ENCODE results near the gene CYP4V2. TPM values are rescaled to one million over a fixed set of nuclear protein-coding genes. Genes with fewer than 3 reads are reported as not detected.
A peak's percentile ranks its signal among the peaks of the same experiment; 100 is the strongest.
"Not testable (repeated sequence)": the region's sequence is repeated elsewhere in the genome, so short reads cannot be mapped to it uniquely, and the experiment has no call there.

Gene CYP4V2
- total RNA-seq, 1 donor from 2014 or later = 8.7 TPM

DNA sequence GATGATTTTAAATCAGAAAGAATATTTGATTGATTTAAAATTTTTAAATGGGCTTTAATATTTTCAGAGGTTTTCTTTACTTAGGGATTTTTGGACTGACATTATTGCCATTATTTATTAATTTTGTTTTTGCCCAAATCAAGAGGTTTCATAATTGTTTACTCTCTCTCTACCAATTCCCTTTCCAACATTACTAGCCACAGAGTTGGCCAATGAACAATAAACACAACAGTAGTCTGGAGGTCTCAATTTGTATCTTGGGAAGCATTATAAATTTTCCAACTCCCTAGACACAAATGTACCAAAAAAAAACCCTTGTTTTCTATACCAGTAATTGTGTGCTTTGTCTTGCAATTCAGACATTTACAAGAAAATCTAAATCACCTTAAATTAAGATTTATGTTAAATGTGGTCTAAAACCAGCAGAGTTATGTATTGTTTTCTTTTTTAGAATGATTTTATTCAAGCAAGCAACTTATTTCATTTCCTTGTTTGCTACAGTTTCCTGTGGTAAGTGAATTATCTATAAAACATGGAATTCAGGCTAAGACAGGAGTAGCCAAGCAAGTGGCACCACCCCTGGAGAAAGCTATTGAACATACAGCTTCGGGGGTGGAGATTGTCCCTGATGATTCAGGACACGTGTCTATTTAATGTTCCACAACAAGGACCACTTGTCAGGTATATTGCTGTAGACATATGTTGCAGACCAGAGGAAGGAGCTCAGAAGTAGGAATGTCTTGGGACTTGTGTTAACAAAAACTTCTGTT lies 36.6 kb downstream of the CYP4V2 start:
- intact Hi-C loops (cut with micrococcal nuclease) = no loop called here
- Mint-ChIP-seq H3K27ac (no peak overlapping the region), H3K9me3 (peaks cover 12% of the 10 kb centered on the region), H3K4me1 (no peaks in the 10 kb centered on the region), H3K4me3 (no peak overlapping the region), H3K36me3 (ENCODE audit: low read depth) (no peaks in the 10 kb centered on the region), H3K27me3 (no peaks in the 10 kb centered on the region)
- no peak for DNase-seq

DNA sequence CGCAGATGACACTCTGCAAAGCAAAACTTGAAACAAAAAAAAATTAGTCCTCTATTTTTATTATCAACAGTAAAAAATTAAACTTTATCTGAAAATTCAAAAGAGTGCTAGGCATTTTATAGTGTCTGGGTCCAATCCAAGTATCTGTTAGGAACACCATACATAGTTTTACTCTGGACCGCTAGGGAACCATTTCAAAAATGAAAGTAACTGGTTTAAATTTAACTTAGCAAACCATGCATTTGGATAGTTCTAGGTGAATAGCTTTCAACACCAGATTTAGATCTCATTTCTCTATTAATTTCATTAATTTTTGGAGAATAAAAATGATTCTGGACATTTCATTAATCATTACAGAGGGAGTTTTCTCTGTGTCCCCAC lies 37.1 kb downstream of the CYP4V2 start:
- H3K36me3 Mint-ChIP-seq (ENCODE audit: low read depth) = no peaks in the 10 kb centered on the region
- peaks cover 12% of the 10 kb centered on the region for H3K9me3 Mint-ChIP-seq
- no peak overlapping the region for H3K4me3 Mint-ChIP-seq
- H3K27me3 Mint-ChIP-seq = no peaks in the 10 kb centered on the region
- H3K4me1 Mint-ChIP-seq = no peaks in the 10 kb centered on the region
- no peak for DNase-seq
- no peak overlapping the region for H3K27ac Mint-ChIP-seq
- intact Hi-C loops (cut with micrococcal nuclease) = no loop called here

- no peaks in the 10 kb centered on the region for H3K27me3 Mint-ChIP-seq
Measured at GRCh38 chr4:186234367-186234766, 43.0 kb downstream of the CYP4V2 start.

DNA sequence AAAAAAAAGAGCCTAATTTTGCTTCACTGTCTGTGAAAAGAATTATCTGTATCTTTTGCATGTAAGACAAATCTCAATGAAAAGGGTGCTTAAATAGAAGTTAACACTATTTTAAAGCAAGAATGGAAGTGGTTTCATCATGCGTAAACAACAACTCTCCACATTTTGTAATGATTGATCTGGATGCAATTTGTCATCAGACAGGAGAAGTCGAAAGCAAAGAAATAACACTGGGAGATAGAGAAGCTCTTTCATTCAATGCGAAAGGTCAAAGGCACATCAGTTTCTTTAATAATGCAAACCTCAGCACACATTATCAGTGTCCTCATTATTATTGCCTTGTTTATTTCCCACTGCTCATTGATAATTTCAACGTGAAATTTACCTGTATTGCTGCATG lies 44.8 kb downstream of the CYP4V2 start:
- H3K9me3 Mint-ChIP-seq = no peaks in the 10 kb centered on the region
- no peaks in the 10 kb centered on the region for H3K4me1 Mint-ChIP-seq
- H3K36me3 Mint-ChIP-seq (ENCODE audit: low read depth) = no peaks in the 10 kb centered on the region
- DNase-seq = no peak
- no peak overlapping the region for H3K4me3 Mint-ChIP-seq
- intact Hi-C loops (cut with micrococcal nuclease) = no loop called here
- no peak overlapping the region for H3K27ac Mint-ChIP-seq
- H3K27me3 Mint-ChIP-seq = no peaks in the 10 kb centered on the region

More at GRCh38 chr4:186234367-186234766, 43.0 kb downstream of the CYP4V2 start:
- intact Hi-C loops (cut with micrococcal nuclease) = no loop called here
- H3K4me3 Mint-ChIP-seq = no peak overlapping the region
- no peaks in the 10 kb centered on the region for H3K9me3 Mint-ChIP-seq
- H3K4me1 Mint-ChIP-seq = no peaks in the 10 kb centered on the region
- H3K27ac Mint-ChIP-seq = no peak overlapping the region
- peak; percentile 11 for DNase-seq
- no peaks in the 10 kb centered on the region for H3K36me3 Mint-ChIP-seq (ENCODE audit: low read depth)

- H3K36me3 Mint-ChIP-seq (ENCODE audit: low read depth) = no peaks in the 10 kb centered on the region
- no peaks in the 10 kb centered on the region for H3K9me3 Mint-ChIP-seq
- H3K27me3 Mint-ChIP-seq = no peaks in the 10 kb centered on the region
- H3K27ac Mint-ChIP-seq = no peak overlapping the region
- intact Hi-C loops (cut with micrococcal nuclease) = no loop called here
- no peak overlapping the region for H3K4me3 Mint-ChIP-seq
- no peaks in the 10 kb centered on the region for H3K4me1 Mint-ChIP-seq
- no peak for DNase-seq
Measured at GRCh38 chr4:186240452-186240847, 49.1 kb downstream of the CYP4V2 start.

DNA sequence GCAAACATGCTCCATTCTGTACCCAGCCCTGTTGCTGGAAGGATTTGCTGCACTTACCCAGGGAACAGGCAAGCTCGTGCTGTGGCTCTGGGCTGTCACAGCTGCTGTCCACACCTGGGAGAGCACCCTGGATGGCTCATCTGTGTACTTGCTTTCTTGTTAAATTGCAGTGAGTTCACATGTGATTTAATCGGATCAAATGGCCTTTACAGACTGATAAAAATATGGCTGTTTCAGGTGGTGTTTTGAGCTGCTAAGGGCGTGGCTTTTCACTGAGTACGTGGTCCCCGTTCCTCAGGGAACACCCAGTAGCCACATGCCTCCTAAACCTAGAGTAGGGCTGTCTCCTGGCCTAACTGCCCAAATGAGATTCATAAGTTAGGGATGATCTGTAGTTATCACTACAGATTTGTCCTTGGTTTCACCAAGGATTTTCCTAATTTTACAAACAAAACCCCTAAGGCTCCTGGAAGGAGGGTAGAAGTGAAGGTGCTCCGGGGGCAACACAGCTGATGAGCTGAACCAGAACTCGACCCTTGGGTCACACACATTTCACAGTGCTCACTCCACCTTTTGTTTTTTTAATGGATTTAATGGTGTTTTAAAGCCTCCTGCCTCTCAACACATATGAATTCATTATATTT lies 49.6 kb downstream of the CYP4V2 start:
- intact Hi-C loops (cut with micrococcal nuclease) = no loop called here
- Mint-ChIP-seq H3K27me3 (no peaks in the 10 kb centered on the region), H3K9me3 (no peaks in the 10 kb centered on the region), H3K36me3 (ENCODE audit: low read depth) (no peaks in the 10 kb centered on the region), H3K4me1 (no peaks in the 10 kb centered on the region), H3K27ac (no peak overlapping the region), H3K4me3 (no peak overlapping the region)
- no peak for DNase-seq

DNA sequence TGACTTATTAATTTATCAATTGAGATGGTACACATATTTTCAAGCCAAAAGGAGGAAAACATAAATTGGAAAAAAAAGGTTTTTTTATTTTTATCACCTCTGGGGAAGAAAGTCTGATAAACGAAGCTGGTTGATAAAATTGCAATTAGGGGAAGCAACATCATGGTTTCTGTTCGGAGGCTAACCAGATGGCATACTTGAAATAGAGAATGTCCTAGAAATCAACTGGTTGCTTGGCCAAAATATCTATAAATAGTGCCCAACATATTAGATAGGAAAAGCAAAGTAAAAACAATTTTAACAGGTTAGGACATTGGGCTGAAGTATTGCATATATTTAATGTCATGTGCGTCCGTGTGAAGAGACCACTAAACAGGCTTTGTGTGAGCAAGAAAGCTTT lies 50.2 kb downstream of the CYP4V2 start:
- no peaks in the 10 kb centered on the region for H3K9me3 Mint-ChIP-seq
- intact Hi-C loops (cut with micrococcal nuclease) = no loop called here
- no peaks in the 10 kb centered on the region for H3K4me1 Mint-ChIP-seq
- H3K27me3 Mint-ChIP-seq = no peaks in the 10 kb centered on the region
- no peak for DNase-seq
- no peaks in the 10 kb centered on the region for H3K36me3 Mint-ChIP-seq (ENCODE audit: low read depth)
- H3K27ac Mint-ChIP-seq = no peak overlapping the region
- H3K4me3 Mint-ChIP-seq = no peak overlapping the region

DNA sequence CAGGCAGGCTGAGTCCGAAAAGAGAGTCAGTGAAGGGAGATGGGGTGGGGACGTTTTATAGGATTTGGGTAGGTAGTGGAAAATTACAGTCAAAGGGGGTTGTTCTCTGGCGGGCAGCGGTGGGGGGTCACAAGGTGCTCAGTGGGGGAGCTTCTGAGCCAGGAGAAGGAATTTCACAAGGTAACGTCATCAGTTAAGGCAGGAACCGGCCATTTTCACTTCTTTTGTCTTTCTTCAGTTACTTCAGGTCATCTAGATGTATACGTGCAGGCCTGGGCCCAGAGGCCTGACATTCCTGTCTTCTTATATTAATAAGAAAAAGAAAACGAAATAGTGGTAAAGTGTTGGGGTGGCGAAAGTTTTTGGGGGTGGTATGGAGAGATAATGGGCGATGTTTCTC lies 50.7 kb downstream of the CYP4V2 start:
- H3K9me3 Mint-ChIP-seq; H3K4me1 Mint-ChIP-seq; DNase-seq; intact Hi-C loops (cut with micrococcal nuclease); H3K36me3 Mint-ChIP-seq (ENCODE audit: low read depth); H3K27ac Mint-ChIP-seq; H3K4me3 Mint-ChIP-seq; H3K27me3 Mint-ChIP-seq: not testable (repeated sequence)

GRCh38 chr4:186243331-186243730 lies 52.0 kb downstream of the CYP4V2 start:
- Mint-ChIP-seq H3K4me1 (no peaks in the 10 kb centered on the region), H3K27me3 (no peaks in the 10 kb centered on the region), H3K36me3 (ENCODE audit: low read depth) (no peaks in the 10 kb centered on the region), H3K9me3 (no peaks in the 10 kb centered on the region), H3K4me3 (no peak overlapping the region), H3K27ac (no peak overlapping the region)
- intact Hi-C loops (cut with micrococcal nuclease) = no loop called here
- no peak for DNase-seq

DNA sequence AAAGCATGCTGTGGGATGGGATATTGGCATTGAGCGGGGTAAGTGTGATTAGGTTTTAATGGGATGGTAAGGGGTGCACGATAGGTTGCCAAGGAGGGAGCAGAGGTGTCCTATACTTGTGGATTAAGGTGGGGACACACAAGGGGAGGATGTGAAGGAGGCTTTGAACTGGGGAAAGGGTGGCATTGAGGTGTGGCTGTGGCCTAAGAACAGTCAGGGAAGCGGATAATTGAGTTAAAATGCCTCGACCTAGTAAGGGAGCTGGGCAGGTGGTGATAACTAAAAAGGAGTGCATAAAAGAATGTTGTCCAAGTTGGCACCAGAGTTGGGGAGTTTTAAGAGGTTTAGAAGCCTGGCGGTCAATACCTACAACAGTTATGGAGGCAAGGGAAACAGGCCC lies 53.5 kb downstream of the CYP4V2 start:
- H3K27ac Mint-ChIP-seq = no peak overlapping the region
- no peaks in the 10 kb centered on the region for H3K4me1 Mint-ChIP-seq
- no peaks in the 10 kb centered on the region for H3K27me3 Mint-ChIP-seq
- no peaks in the 10 kb centered on the region for H3K36me3 Mint-ChIP-seq (ENCODE audit: low read depth)
- intact Hi-C loops (cut with micrococcal nuclease) = no loop called here
- DNase-seq = no peak
- H3K4me3 Mint-ChIP-seq = no peak overlapping the region
- no peaks in the 10 kb centered on the region for H3K9me3 Mint-ChIP-seq

GRCh38 chr4:186247062-186247752 lies 55.8 kb downstream of the CYP4V2 start:
- H3K27ac Mint-ChIP-seq; H3K9me3 Mint-ChIP-seq; H3K27me3 Mint-ChIP-seq; H3K4me3 Mint-ChIP-seq; H3K36me3 Mint-ChIP-seq (ENCODE audit: low read depth); H3K4me1 Mint-ChIP-seq; DNase-seq; intact Hi-C loops (cut with micrococcal nuclease): not testable (repeated sequence)

GRCh38 chr4:186248643-186249042 lies 57.3 kb downstream of the CYP4V2 start:
- intact Hi-C loops (cut with micrococcal nuclease) = no loop called here
- Mint-ChIP-seq H3K4me3 (no peak overlapping the region), H3K4me1 (no peaks in the 10 kb centered on the region)

DNA sequence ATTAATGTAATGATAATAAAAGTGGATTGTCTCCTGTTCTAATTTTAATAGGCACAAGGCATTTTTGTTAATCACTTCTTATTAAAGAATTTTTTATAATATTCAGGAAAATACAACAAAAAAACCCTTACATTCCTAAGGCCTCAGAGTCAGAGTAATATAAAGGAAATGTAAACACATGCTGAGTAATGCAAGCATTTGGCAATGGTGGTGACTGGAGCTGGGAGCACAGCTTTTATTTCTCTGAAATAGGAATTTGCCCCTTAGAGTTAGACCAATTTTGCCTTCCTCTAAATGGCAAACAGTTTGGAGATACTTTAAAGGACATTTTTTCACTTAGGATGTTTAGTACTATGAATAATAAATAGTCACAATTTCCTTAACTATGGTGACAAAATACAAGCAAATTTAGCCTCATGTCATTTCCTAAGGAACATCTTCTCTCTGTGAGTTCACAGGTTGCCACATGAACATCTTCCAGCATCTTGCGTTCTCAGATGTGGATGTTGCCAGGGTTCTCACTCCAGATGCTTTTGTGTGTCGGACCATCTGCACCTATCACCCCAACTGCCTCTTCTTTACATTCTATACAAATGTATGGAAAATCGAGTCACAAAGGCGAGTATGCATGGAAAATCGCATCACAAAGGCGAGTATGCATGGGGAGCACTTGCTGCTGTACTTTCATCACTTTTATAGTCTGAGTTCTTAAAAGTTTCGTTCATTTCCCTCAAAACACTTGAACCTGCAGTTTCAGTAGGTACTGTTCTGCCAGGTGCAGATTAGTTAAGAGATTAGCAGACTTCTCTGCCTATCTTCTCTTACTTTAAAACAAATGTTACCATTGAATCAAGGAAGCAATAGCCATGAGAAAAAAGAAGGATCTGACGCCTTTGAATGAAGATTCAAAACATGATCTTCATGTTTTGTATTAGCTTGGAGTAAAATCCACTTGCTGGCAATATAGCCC lies 58.7 kb downstream of the CYP4V2 start:
- Mint-ChIP-seq H3K27ac (no peak overlapping the region), H3K27me3 (no peaks in the 10 kb centered on the region), H3K36me3 (ENCODE audit: low read depth) (no peaks in the 10 kb centered on the region), H3K9me3 (no peaks in the 10 kb centered on the region), H3K4me3 (no peak overlapping the region), H3K4me1 (no peaks in the 10 kb centered on the region)
- DNase-seq = no peak
- intact Hi-C loops (cut with micrococcal nuclease) = no loop called here

More at GRCh38 chr4:186248643-186249042, 57.3 kb downstream of the CYP4V2 start:
- Mint-ChIP-seq H3K36me3 (ENCODE audit: low read depth) (no peaks in the 10 kb centered on the region), H3K27me3 (no peaks in the 10 kb centered on the region), H3K9me3 (no peaks in the 10 kb centered on the region), H3K27ac (no peak overlapping the region)
- no peak for DNase-seq

Measured in activated CD4-positive, alpha-beta T cell treated with anti-CD3 and anti-CD28 coated beads, Interleukin-2, amount 10 ng/mL, durations not matched to agents 24 days and 14 days (primary cell).